Activated CD8-positive, alpha-beta T cell treated with anti-CD3 and anti-CD28 coated beads for 36 hours (primary cell): ENCODE results near the gene RAB19. TPM values are rescaled to one million over a fixed set of nuclear protein-coding genes. Genes with fewer than 3 reads are reported as not detected.
A peak's percentile ranks its signal among the peaks of the same experiment; 100 is the strongest.

ENCODE experiments used
- ATAC-seq: fragments of 200-7000 bp; cut with Tn5 transposase; one replicate; pipeline ENCODE4 v1.10.0; 2021; ENCODE audit warnings: mild to moderate bottlenecking, moderate library complexity
- CTCF ChIA-PET: fragments of 350-600 bp; sonication (Branson Sonifier 250); formaldehyde crosslinking; loops from one replicate; lab custom pipeline; 2021; ENCODE audit warnings: antibody characterized with exemption; lab: Charles Lee
- POLR2A ChIA-PET: fragments of 350-600 bp; sonication (Branson Sonifier 250); formaldehyde crosslinking; loops from one replicate; lab custom pipeline; 2021; ENCODE audit warnings: antibody characterized with exemption; lab: Charles Lee
- DNase-seq: peaks from one replicate; pipeline ENCODE4 v3.0.0-alpha.2; 2020
- H3K27ac Mint-ChIP-seq: one replicate; pipeline ENCODE4 v1.8.0; 2021; ENCODE audit warnings: mild to moderate bottlenecking, mixed read lengths
- H3K27me3 Mint-ChIP-seq: one replicate; pipeline ENCODE4 v1.8.0; 2021; ENCODE audit warnings: mixed read lengths
- H3K36me3 Mint-ChIP-seq: one replicate; pipeline ENCODE4 v1.8.0; 2021; ENCODE audit warnings: low read depth, mixed read lengths
- H3K4me1 Mint-ChIP-seq: one replicate; pipeline ENCODE4 v1.8.0; 2021; ENCODE audit warnings: low read depth, mixed read lengths
- H3K4me3 Mint-ChIP-seq: one replicate; pipeline ENCODE4 v1.8.0; 2021; ENCODE audit warnings: mild to moderate bottlenecking, moderate library complexity, mixed read lengths
- H3K9me3 Mint-ChIP-seq: one replicate; pipeline ENCODE4 v1.8.0; 2021; ENCODE audit warnings: mixed read lengths
- CTCF ChIP-seq: fragments of 200-600 bp; IDR thresholded peaks from one replicate; pipeline ENCODE4 v1.8.0; 2022; ENCODE audit warnings: antibody characterized with exemption, mild to moderate bottlenecking
- intact Hi-C: fragments of 100-400 bp; cut with micrococcal nuclease; formaldehyde crosslinking; loops from one replicate; pipeline ENCODE4 v1.10.0; 2022
- total RNA-seq, 2 experiments: library from RNA; stranded (reverse); gene quantifications; one replicate each; pipeline ENCODE4 v1.2.3, GENCODE V29; 2021

RAB19 gene
- total RNA-seq, 2 experiments from 2014 or later: 5.6 to 6.4 TPM

DNA sequence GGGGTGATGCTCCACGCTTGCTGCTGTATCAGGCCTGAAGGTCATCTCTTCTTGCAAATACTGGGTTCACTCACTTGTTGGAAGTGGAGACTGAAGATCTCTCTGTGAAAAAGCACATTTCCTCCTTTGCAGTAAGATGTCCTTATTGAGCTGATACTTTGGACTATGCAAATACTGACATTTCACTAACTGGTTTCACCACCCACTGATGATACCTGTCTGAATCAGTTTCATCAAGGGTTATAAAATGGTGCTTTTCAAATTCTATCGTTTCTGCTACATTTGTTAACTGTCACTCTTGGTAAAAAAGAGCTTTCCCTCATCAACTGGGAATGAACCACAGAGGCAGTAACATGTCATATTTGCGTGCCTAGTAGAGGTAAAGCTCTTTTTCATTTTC lies 35.5 kb downstream of the RAB19 start:
- ATAC-seq (peak; percentile 73), DNase-seq (no peak)
- intact Hi-C loops: no loop called here
- Mint-ChIP-seq H3K36me3 (peaks cover 1% of the 10 kb centered on the region), H3K27me3 (peaks cover 2% of the 10 kb centered on the region), H3K4me3 (no peak overlapping the region), H3K4me1 (peaks cover 9% of the 10 kb centered on the region), H3K27ac (peak overlapping the region; percentile 42), H3K9me3 (no peaks in the 10 kb centered on the region)
- ChIA-PET CTCF (interaction anchor here (0.8 to 1.5 kb wide), 5 partner anchors 13 to 57 kb away, joined by 3 to 4 read pairs (median 4); no protein-coding TSS in a partner anchor), POLR2A (interaction anchor here (1.0 to 1.6 kb wide), 3 partner anchors 21 to 63 kb away, joined by 3 to 5 read pairs (median 3); no protein-coding TSS in a partner anchor)
- TF ChIP-seq CTCF: no peak

DNA sequence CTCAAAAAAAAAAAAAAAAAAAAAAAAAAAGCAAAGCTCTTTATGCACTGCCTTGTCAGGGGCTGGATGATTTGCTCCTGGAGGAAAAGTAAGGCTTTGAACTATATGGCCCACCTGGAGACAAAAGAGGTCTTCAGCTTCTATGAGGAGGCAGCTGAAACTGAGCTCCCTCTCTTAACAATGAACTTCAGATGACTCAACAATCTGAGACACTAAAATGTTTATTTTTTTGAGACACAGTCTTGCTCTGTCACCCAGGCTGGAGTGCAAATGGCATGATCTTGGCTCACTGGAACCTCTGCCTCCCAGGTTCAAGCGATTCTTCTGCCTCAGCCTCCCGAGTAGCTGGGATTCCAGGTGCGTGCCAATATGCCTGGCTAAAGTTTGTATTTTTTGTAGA lies 36.7 kb downstream of the RAB19 start:
- TF ChIP-seq CTCF: no peak
- Mint-ChIP-seq H3K27me3 (peaks cover 2% of the 10 kb centered on the region), H3K4me1 (peaks cover 9% of the 10 kb centered on the region), H3K4me3 (no peak overlapping the region), H3K9me3 (no peaks in the 10 kb centered on the region), H3K27ac (no peak overlapping the region), H3K36me3 (peaks cover 1% of the 10 kb centered on the region)
- ATAC-seq: no peak
- CTCF ChIA-PET: interaction anchor here (1.0 to 1.2 kb wide), 2 partner anchors 34 to 58 kb away, joined by 3 to 4 read pairs; no protein-coding TSS in a partner anchor
- intact Hi-C loops: no loop called here
- no peak for DNase-seq
- POLR2A ChIA-PET: interaction anchor here (1.3 to 1.6 kb wide), 2 partner anchors 36 to 64 kb away, joined by 3 to 5 read pairs; no protein-coding TSS in a partner anchor

- CTCF ChIA-PET: no interaction called here
- intact Hi-C loops: no loop called here
Observed at GRCh38 chr7:140441519-140441918, 37.7 kb downstream of the RAB19 start.

GRCh38 chr7:140446467-140446866 lies 42.6 kb downstream of the RAB19 start:
- Mint-ChIP-seq H3K4me1 (peaks cover 8% of the 10 kb centered on the region), H3K36me3 (no peaks in the 10 kb centered on the region), H3K4me3 (no peak overlapping the region), H3K27ac (no peak overlapping the region), H3K27me3 (no peaks in the 10 kb centered on the region), H3K9me3 (no peaks in the 10 kb centered on the region)
- DNase-seq (no peak), ATAC-seq (no peak)
- intact Hi-C loops: no loop called here
- POLR2A ChIA-PET: interaction anchor here (1.3 kb wide), 1 partner anchor 9 kb away, joined by 5 read pairs; no protein-coding TSS in a partner anchor
- no peak for TF ChIP-seq CTCF
- CTCF ChIA-PET: no interaction called here

More at GRCh38 chr7:140441519-140441918, 37.7 kb downstream of the RAB19 start:
- no peak for DNase-seq
- no peak for TF ChIP-seq CTCF
- H3K4me3 Mint-ChIP-seq: no peak overlapping the region
- ATAC-seq: no peak
- peaks cover 1% of the 10 kb centered on the region for H3K36me3 Mint-ChIP-seq
- H3K27ac Mint-ChIP-seq: no peak overlapping the region
- POLR2A ChIA-PET: no interaction called here
- H3K9me3 Mint-ChIP-seq: no peaks in the 10 kb centered on the region
- H3K4me1 Mint-ChIP-seq: peaks cover 9% of the 10 kb centered on the region
- H3K27me3 Mint-ChIP-seq: no peaks in the 10 kb centered on the region

DNA sequence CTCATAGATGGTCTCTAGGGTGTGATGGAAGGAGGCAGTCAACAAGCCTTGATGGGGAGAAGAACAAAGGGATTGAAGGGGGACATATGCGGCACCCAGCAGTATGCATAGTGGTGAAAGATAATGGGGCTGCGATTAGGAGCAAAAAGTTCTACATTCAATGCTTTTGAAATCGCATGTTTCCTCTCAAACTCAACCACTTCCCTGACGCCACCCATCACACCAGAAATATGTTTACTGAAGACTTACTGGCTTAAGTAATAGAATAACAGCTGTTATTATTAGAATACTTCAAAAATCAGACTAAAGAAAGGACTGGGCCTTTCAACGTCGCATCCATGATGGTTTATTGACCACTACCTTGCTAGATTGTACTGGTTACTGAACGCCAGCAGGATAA lies 44.0 kb downstream of the RAB19 start:
- intact Hi-C loops: no loop called here
- no peaks in the 10 kb centered on the region for H3K36me3 Mint-ChIP-seq
- no peak overlapping the region for H3K27ac Mint-ChIP-seq
- no peak overlapping the region for H3K4me3 Mint-ChIP-seq
- POLR2A ChIA-PET: no interaction called here
- CTCF ChIA-PET: no interaction called here
- ATAC-seq (no peak), DNase-seq (no peak)
- no peak for TF ChIP-seq CTCF
- no peaks in the 10 kb centered on the region for H3K9me3 Mint-ChIP-seq
- peaks cover 11% of the 10 kb centered on the region for H3K4me1 Mint-ChIP-seq
- H3K27me3 Mint-ChIP-seq: no peaks in the 10 kb centered on the region
